Parathyroid adenoma (tissue), 2 donors: Measurements from ENCODE around the gene C10orf120.

Source experiments
- H2AFZ ChIP-seq: fragments of 300-600 bp; sonication (generic); one replicate; pipeline ENCODE4 v1.7.0; 2017; ENCODE audit warnings: antibody characterized with exemption, mild to moderate bottlenecking
- H3K27ac ChIP-seq: fragments of 300-600 bp; sonication (generic); one replicate; pipeline ENCODE4 v1.7.0; 2017
- H3K27me3 ChIP-seq: fragments of 300-600 bp; sonication (generic); one replicate; pipeline ENCODE4 v1.7.0; 2017; ENCODE audit warnings: low read length; ENCODE audit not compliant: control insufficient read depth, insufficient read depth
- H3K36me3 ChIP-seq: fragments of 300-600 bp; sonication (generic); one replicate; pipeline ENCODE4 v1.7.0; 2017; ENCODE audit warnings: low read length; ENCODE audit not compliant: control insufficient read depth, insufficient read depth
- H3K4me1 ChIP-seq: fragments of 300-600 bp; sonication (generic); one replicate; pipeline ENCODE4 v1.7.0; 2017; ENCODE audit warnings: control low read depth
- H3K4me2 ChIP-seq: fragments of 300-600 bp; sonication (generic); one replicate; pipeline ENCODE4 v1.7.0; 2017; ENCODE audit warnings: low read length
- H3K4me3 ChIP-seq: fragments of 300-600 bp; sonication (generic); one replicate; pipeline ENCODE4 v1.7.0; 2017; ENCODE audit warnings: low read depth, low read length
- H3K79me2 ChIP-seq: fragments of 300-600 bp; sonication (generic); one replicate; pipeline ENCODE4 v1.7.0; 2017; ENCODE audit warnings: control low read depth
- H3K9ac ChIP-seq: fragments of 300-600 bp; sonication (generic); one replicate; pipeline ENCODE4 v1.7.0; 2017; ENCODE audit warnings: mild to moderate bottlenecking
- H3K9me3 ChIP-seq: fragments of 300-600 bp; sonication (generic); one replicate; pipeline ENCODE4 v1.7.0; 2017; ENCODE audit warnings: low read length; ENCODE audit not compliant: control insufficient read depth
- CTCF ChIP-seq: fragments of 300-600 bp; sonication (generic); IDR thresholded peaks from one replicate; pipeline ENCODE4 v1.7.0; 2017; ENCODE audit warnings: antibody characterized with exemption, mild to moderate bottlenecking
- donor health status: primary hyperparathyroidism.

Gene C10orf120

GRCh38 chr10:122688293-122688989 lies 11.2 kb downstream of the C10orf120 start:
- Histone ChIP-seq H3K9me3 (no peaks in the 10 kb centered on the region), H3K36me3 (no peaks in the 10 kb centered on the region), H3K27ac (no peak overlapping the region), H3K27me3 (no peaks in the 10 kb centered on the region), H3K9ac (no peak overlapping the region), H3K4me3 (no peak overlapping the region), H2AFZ (peak overlapping the region; percentile 8), H3K4me2 (no peak overlapping the region), H3K79me2 (no peaks in the 10 kb centered on the region), H3K4me1 (no peaks in the 10 kb centered on the region)
- TF ChIP-seq CTCF = no peak

GRCh38 chr10:122682522-122682921 lies 17.1 kb downstream of the C10orf120 start:
- no peak overlapping the region for H3K27ac ChIP-seq
- H3K4me1 ChIP-seq = no peaks in the 10 kb centered on the region
- no peaks in the 10 kb centered on the region for H3K36me3 ChIP-seq
- no peaks in the 10 kb centered on the region for H3K27me3 ChIP-seq
- no peaks in the 10 kb centered on the region for H3K79me2 ChIP-seq
- no peak overlapping the region for H3K4me2 ChIP-seq
- H3K9me3 ChIP-seq = no peaks in the 10 kb centered on the region
- no peak overlapping the region for H3K4me3 ChIP-seq
- TF ChIP-seq CTCF = no peak
- no peak overlapping the region for H3K9ac ChIP-seq
- no peak overlapping the region for H2AFZ ChIP-seq

GRCh38 chr10:122678266-122678665 lies 21.4 kb downstream of the C10orf120 start:
- Histone ChIP-seq H3K36me3 (no peaks in the 10 kb centered on the region), H3K4me1 (no peaks in the 10 kb centered on the region), H3K79me2 (no peaks in the 10 kb centered on the region), H3K27ac (no peak overlapping the region), H2AFZ (no peak overlapping the region), H3K9ac (no peak overlapping the region), H3K9me3 (no peaks in the 10 kb centered on the region), H3K27me3 (no peaks in the 10 kb centered on the region), H3K4me3 (no peak overlapping the region), H3K4me2 (no peak overlapping the region)
- no peak for TF ChIP-seq CTCF

GRCh38 chr10:122675278-122675677 lies 24.4 kb downstream of the C10orf120 start:
- H3K27me3 ChIP-seq = no peaks in the 10 kb centered on the region
- no peaks in the 10 kb centered on the region for H3K36me3 ChIP-seq
- H3K9me3 ChIP-seq = no peaks in the 10 kb centered on the region
- H3K4me3 ChIP-seq = no peak overlapping the region
- no peak overlapping the region for H3K9ac ChIP-seq
- no peak overlapping the region for H3K4me2 ChIP-seq
- no peak overlapping the region for H2AFZ ChIP-seq
- H3K27ac ChIP-seq = no peak overlapping the region
- no peak for TF ChIP-seq CTCF
- no peaks in the 10 kb centered on the region for H3K79me2 ChIP-seq
- H3K4me1 ChIP-seq = no peaks in the 10 kb centered on the region

GRCh38 chr10:122674781-122675180 lies 24.9 kb downstream of the C10orf120 start:
- no peaks in the 10 kb centered on the region for H3K9me3 ChIP-seq
- no peaks in the 10 kb centered on the region for H3K4me1 ChIP-seq
- no peak overlapping the region for H3K4me2 ChIP-seq
- no peak overlapping the region for H3K4me3 ChIP-seq
- no peak for TF ChIP-seq CTCF
- H3K79me2 ChIP-seq = no peaks in the 10 kb centered on the region
- H3K36me3 ChIP-seq = no peaks in the 10 kb centered on the region
- no peaks in the 10 kb centered on the region for H3K27me3 ChIP-seq
- H3K9ac ChIP-seq = no peak overlapping the region
- no peak overlapping the region for H3K27ac ChIP-seq
- H2AFZ ChIP-seq = no peak overlapping the region
